ENCODE measurements around the gene CYP4A11.

DNA sequence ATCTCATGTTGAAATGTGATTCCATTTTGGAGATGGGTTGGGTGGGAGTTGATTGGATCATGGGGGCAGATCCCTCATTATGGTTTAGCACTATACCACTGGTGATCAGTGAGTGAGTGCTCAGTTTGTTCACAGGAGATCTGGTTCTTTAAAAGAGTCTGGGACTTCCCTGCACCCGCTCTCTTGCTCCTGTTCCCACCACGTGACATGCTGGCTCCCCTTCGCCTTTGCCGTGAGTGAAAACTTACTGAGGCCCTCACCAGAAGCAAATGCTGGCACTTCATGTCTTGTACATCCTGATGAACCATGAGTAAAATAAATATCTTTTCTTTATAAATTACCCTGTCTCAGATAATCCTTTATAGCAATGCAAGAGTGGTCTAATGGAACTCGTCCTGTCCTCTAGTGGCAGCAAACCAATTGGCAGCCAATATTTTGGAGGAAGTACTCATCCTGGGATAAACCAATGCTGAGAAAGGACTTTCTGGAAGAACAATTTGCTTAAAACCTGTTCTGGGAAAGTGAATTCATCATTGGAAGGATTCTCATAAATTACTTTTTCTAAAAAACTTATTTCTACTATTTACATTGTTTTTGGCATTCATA lies 27.8 kb upstream of the CYP4A11 start:
- TF ChIP-seq, protein P1, sequence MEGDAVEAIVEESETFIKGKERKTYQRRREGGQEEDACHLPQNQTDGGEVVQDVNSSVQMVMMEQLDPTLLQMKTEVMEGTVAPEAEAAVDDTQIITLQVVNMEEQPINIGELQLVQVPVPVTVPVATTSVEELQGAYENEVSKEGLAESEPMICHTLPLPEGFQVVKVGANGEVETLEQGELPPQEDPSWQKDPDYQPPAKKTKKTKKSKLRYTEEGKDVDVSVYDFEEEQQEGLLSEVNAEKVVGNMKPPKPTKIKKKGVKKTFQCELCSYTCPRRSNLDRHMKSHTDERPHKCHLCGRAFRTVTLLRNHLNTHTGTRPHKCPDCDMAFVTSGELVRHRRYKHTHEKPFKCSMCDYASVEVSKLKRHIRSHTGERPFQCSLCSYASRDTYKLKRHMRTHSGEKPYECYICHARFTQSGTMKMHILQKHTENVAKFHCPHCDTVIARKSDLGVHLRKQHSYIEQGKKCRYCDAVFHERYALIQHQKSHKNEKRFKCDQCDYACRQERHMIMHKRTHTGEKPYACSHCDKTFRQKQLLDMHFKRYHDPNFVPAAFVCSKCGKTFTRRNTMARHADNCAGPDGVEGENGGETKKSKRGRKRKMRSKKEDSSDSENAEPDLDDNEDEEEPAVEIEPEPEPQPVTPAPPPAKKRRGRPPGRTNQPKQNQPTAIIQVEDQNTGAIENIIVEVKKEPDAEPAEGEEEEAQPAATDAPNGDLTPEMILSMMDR (IDR thresholded peaks at IDR 0.05; ENCODE audit: borderline replicate concordance, extremely low read depth, low read length, poor library complexity, severe bottlenecking) = peak; percentile 39
- no peak for TF ChIP-seq EZH2 (IDR thresholded peaks at IDR 0.05; ENCODE audit: borderline replicate concordance, low read depth, low read length, severe bottlenecking)

Measured in DND-41 (cell line).